Measurements from ENCODE around the gene CMTR2. TPM values are rescaled to one million over a fixed set of nuclear protein-coding genes. Genes with fewer than 3 reads are reported as not detected.

CMTR2 gene
- total RNA-seq, 1 donor from 2014 or later, result 24.6 TPM

Other genes starting within 250 kb of the CMTR2 start
- gene HYDIN, start 58.7 kb downstream of the CMTR2 start, total RNA-seq, result 15.7 TPM
- 19.4 TPM for gene CALB2, start 69.3 kb upstream of the CMTR2 start, total RNA-seq
- not detected for gene TLE7, start 152.7 kb upstream of the CMTR2 start, total RNA-seq
- gene ZNF23, start 172.8 kb upstream of the CMTR2 start, total RNA-seq, result 20.7 TPM
- 4.9 TPM for gene ZNF19, start 199.9 kb upstream of the CMTR2 start, total RNA-seq
- under 0.01 TPM for gene CHST4, start 237.0 kb upstream of the CMTR2 start, total RNA-seq